Effector CD8-positive, alpha-beta T cell (primary cell): ENCODE measurements around the gene APBA1.

Experiments
- DNase-seq: peaks from one replicate; lab custom pipeline; 2025; lab: John Stamatoyannopoulos, UW

APBA1 gene

GRCh38 chr9:69397384-69398214 is 274.6 kb downstream of the APBA1 start:
- no peak for DNase-seq

GRCh38 chr9:69396759-69397158 is 275.4 kb downstream of the APBA1 start:
- no peak for DNase-seq

GRCh38 chr9:69395718-69396117 is 276.5 kb downstream of the APBA1 start:
- DNase-seq, result no peak

GRCh38 chr9:69393425-69393824 is 278.7 kb downstream of the APBA1 start:
- DNase-seq, result no peak

GRCh38 chr9:69392826-69393225 is 279.3 kb downstream of the APBA1 start:
- no peak for DNase-seq

- no peak for DNase-seq
Observed at GRCh38 chr9:69391946-69392345, 280.2 kb downstream of the APBA1 start.

GRCh38 chr9:69391487-69391886 is 280.7 kb downstream of the APBA1 start:
- DNase-seq, result no peak

- no peak for DNase-seq
Observed at GRCh38 chr9:69389437-69389995, 282.7 kb downstream of the APBA1 start.

- DNase-seq, result no peak
Observed at GRCh38 chr9:69388596-69388995, 283.6 kb downstream of the APBA1 start.

GRCh38 chr9:69386651-69387050 is 285.5 kb downstream of the APBA1 start:
- no peak for DNase-seq

GRCh38 chr9:69385581-69386033 is 286.6 kb downstream of the APBA1 start:
- no peak for DNase-seq

GRCh38 chr9:69382135-69382534 is 290.0 kb downstream of the APBA1 start:
- DNase-seq, result no peak

- DNase-seq, result no peak
Observed at GRCh38 chr9:69380811-69381210, 291.4 kb downstream of the APBA1 start.

GRCh38 chr9:69380301-69380700 is 291.9 kb downstream of the APBA1 start:
- no peak for DNase-seq

- DNase-seq, result no peak
Observed at GRCh38 chr9:69379270-69379982, 292.7 kb downstream of the APBA1 start.

- DNase-seq, result no peak
Observed at GRCh38 chr9:69377981-69378380, 294.2 kb downstream of the APBA1 start.
